ENCODE data around the gene SYCP2.

DNA sequence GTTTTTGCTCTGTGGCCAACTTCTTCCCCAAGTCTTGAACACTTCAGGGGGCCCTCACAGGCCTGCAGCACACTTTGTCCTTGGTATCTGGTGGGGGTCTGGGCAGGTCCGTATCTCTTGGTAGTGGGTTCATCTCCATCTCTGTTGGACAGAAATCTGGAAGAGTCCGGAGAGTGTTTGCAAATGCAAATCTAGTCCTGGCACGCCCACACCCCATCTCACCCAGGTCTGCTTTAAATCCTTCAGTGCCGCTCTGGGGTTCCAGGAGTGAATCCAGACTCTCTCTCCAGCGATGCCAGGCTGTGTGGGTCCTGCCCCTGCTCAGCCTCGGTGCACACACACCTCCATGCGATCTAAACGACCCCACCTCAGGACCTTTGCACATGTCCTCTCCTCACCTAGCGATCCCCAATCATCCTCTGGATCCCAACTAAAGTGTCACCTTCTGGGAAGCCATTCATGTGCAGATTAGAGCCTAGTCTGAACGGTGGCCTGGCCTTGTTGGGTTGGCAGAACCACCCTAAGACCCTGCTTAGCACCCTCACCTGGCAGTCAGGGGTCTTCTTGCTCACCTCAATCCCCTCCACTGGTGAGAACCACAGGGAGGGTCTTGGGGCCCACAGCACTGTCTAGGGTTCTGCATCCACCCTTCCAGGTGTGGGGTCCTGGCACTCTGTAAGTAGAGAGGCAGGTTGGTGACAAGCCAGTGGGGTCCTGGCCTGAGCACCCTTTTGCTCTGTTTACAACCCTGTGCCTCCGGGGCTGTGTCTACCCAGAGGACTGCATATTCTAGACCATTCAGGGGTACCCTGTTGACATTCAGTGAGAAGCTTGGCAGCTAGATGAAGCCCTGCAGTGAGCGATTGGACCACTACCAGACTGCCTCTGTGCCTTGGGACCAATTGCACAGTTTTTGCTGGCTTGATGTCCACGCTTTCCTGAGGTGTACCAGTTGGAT, 100.8 kb downstream of the SYCP2 start:
- TF ChIP-seq, protein P1, sequence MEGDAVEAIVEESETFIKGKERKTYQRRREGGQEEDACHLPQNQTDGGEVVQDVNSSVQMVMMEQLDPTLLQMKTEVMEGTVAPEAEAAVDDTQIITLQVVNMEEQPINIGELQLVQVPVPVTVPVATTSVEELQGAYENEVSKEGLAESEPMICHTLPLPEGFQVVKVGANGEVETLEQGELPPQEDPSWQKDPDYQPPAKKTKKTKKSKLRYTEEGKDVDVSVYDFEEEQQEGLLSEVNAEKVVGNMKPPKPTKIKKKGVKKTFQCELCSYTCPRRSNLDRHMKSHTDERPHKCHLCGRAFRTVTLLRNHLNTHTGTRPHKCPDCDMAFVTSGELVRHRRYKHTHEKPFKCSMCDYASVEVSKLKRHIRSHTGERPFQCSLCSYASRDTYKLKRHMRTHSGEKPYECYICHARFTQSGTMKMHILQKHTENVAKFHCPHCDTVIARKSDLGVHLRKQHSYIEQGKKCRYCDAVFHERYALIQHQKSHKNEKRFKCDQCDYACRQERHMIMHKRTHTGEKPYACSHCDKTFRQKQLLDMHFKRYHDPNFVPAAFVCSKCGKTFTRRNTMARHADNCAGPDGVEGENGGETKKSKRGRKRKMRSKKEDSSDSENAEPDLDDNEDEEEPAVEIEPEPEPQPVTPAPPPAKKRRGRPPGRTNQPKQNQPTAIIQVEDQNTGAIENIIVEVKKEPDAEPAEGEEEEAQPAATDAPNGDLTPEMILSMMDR (IDR thresholded peaks at IDR 0.05) = no peak
- no peak for TF ChIP-seq EP300 (IDR thresholded peaks at IDR 0.05)
- TF ChIP-seq POLR2AphosphoS5 (IDR thresholded peaks at IDR 0.05) = no peak
- TF ChIP-seq POLR2A (IDR thresholded peaks at IDR 0.05) = no peak
